ENCODE data around the gene HAUS1. TPM values are rescaled to one million over a fixed set of nuclear protein-coding genes. Genes with fewer than 3 reads are reported as not detected.

HAUS1 gene
- total RNA-seq, 1 donor from 2014 or later = 141 TPM

DNA sequence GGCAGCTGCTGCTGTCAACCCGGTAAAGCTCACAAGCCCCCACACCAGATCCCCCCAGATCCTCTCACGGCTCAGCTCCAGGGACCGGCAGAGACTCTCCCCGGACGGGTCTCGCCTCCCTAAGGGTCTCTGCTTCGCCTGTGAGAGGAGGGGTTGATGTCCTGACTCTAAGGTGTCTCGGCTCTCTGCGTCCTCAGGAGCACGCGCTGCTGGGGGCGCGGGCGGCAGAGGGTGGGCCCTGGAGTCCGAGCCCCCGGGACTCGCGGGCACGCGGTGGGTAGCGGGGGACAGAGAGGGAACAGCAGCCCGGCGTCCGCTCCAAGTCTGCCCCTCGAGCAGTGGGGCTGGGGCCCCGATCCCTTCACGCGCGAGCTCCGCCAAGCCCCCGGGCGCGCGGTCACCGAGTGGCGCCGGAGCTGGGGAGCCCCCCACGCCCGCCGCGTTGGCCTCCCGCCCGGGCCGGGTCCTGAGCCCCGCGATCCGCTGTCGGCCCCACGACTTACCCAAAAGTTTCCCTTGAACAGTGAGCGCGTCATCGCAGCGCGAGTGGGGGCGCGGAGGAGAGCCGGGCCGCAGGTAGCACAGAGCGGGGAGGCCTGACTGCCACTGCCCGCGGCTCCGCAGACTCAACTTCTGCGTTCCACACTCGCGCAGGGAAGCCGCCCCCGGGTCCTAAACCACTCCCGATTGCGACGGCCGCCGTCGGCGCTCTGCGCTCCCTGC is 32.4 kb upstream of the HAUS1 start, which contains the start of gene PSTPIP2:
PSTPIP2 (minus strand) TSS at position 608 of the 723 bp plus-strand sequence; CDS start at position 536, 72 bp downstream.
- no peaks in the 10 kb centered on the region for H3K4me1 ChIP-seq
- Mint-ChIP-seq H3K27me3 (ENCODE audit: insufficient read depth, low read depth) (peaks cover 2% of the 10 kb centered on the region), H3K4me3 (peak within 1 kb of the TSS; percentile 88), H3K4me1 (no peaks in the 10 kb centered on the region), H3K36me3 (no peaks in the 10 kb centered on the region), H3K27ac (no peak within 1 kb of the TSS), H3K9me3 (no peaks in the 10 kb centered on the region)
- peaks cover 36% of the 10 kb centered on the region for H3K27me3 ChIP-seq
- H3K79me2 ChIP-seq (ENCODE audit: low read depth) = no peaks in the 10 kb centered on the region
- peaks cover 14% of the 10 kb centered on the region for H4K20me1 ChIP-seq (ENCODE audit: low read depth)
- peak within 1 kb of the TSS; percentile 95 for H3K4me2 ChIP-seq
- TF ChIP-seq, protein P1, sequence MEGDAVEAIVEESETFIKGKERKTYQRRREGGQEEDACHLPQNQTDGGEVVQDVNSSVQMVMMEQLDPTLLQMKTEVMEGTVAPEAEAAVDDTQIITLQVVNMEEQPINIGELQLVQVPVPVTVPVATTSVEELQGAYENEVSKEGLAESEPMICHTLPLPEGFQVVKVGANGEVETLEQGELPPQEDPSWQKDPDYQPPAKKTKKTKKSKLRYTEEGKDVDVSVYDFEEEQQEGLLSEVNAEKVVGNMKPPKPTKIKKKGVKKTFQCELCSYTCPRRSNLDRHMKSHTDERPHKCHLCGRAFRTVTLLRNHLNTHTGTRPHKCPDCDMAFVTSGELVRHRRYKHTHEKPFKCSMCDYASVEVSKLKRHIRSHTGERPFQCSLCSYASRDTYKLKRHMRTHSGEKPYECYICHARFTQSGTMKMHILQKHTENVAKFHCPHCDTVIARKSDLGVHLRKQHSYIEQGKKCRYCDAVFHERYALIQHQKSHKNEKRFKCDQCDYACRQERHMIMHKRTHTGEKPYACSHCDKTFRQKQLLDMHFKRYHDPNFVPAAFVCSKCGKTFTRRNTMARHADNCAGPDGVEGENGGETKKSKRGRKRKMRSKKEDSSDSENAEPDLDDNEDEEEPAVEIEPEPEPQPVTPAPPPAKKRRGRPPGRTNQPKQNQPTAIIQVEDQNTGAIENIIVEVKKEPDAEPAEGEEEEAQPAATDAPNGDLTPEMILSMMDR (IDR thresholded peaks at IDR 0.05) = no peak
- TF ChIP-seq EZH2phosphoT487 (IDR thresholded peaks at IDR 0.05) (peak; percentile 57), EZH2 (IDR thresholded peaks at IDR 0.05) (peak; percentile 58)
- peaks cover 16% of the 10 kb centered on the region for H3F3A ChIP-seq (ENCODE audit: low read depth)
- peak within 1 kb of the TSS; percentile 21 for H3K9ac ChIP-seq
- peak within 1 kb of the TSS; percentile 92 for H2AFZ ChIP-seq (replicated peaks)
- H3K4me3 ChIP-seq = peak within 1 kb of the TSS; percentile 76
- no peaks in the 10 kb centered on the region for H3K36me3 ChIP-seq
- peak; percentile 72 for DNase-seq (ENCODE audit: low spot score)
- no peaks in the 10 kb centered on the region for H3K9me3 ChIP-seq (ENCODE audit: low read depth)
- no peak within 1 kb of the TSS for H3K27ac ChIP-seq

DNA sequence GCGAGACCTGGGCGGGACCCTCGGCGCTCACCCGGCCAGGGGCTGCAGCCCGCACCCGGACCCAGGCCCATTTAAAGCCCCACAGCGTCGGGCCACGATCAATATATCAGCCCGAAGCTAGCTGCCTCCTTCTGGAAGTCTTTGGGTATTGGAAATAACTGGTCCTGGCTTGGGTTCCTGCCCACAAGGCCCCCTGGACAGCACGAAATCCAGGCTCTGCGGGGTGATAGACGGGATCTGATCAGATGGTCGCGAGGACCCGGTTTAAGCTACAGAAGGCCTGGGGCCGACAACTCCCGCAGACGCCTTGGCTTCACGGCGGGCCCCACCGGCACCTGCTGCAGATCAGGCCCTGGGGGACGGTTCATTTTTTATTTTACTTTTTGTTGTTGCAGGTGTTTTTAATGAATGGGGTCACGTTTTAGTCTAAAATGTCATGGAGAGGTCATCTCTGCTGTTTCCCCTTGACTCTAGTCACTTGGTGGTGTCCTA is 31.8 kb upstream of the HAUS1 start:
- no peaks in the 10 kb centered on the region for H3K79me2 ChIP-seq (ENCODE audit: low read depth)
- H3K36me3 Mint-ChIP-seq = no peaks in the 10 kb centered on the region
- H3K4me2 ChIP-seq = peak overlapping the region; percentile 95
- H3K27me3 Mint-ChIP-seq (ENCODE audit: insufficient read depth, low read depth) = peaks cover 2% of the 10 kb centered on the region
- H2AFZ ChIP-seq (replicated peaks) = peak overlapping the region; percentile 92
- no peaks in the 10 kb centered on the region for H3K36me3 ChIP-seq
- no peak for DNase-seq (ENCODE audit: low spot score)
- TF ChIP-seq, protein P1 (IDR thresholded peaks at IDR 0.05) = no peak
- TF ChIP-seq EZH2 (IDR thresholded peaks at IDR 0.05) (no peak), EZH2phosphoT487 (IDR thresholded peaks at IDR 0.05) (no peak)
- peaks cover 16% of the 10 kb centered on the region for H3F3A ChIP-seq (ENCODE audit: low read depth)
- H3K27ac ChIP-seq = no peak overlapping the region
- H3K9me3 ChIP-seq (ENCODE audit: low read depth) = no peaks in the 10 kb centered on the region
- H3K4me3 ChIP-seq = peak overlapping the region; percentile 76
- no peak overlapping the region for H3K9ac ChIP-seq
- H3K4me3 Mint-ChIP-seq = peak overlapping the region; percentile 88
- H3K27ac Mint-ChIP-seq = no peak overlapping the region
- no peaks in the 10 kb centered on the region for H3K9me3 Mint-ChIP-seq
- no peaks in the 10 kb centered on the region for H3K4me1 Mint-ChIP-seq
- H4K20me1 ChIP-seq (ENCODE audit: low read depth) = peaks cover 14% of the 10 kb centered on the region
- H3K27me3 ChIP-seq = peaks cover 36% of the 10 kb centered on the region
- H3K4me1 ChIP-seq = no peaks in the 10 kb centered on the region

DNA sequence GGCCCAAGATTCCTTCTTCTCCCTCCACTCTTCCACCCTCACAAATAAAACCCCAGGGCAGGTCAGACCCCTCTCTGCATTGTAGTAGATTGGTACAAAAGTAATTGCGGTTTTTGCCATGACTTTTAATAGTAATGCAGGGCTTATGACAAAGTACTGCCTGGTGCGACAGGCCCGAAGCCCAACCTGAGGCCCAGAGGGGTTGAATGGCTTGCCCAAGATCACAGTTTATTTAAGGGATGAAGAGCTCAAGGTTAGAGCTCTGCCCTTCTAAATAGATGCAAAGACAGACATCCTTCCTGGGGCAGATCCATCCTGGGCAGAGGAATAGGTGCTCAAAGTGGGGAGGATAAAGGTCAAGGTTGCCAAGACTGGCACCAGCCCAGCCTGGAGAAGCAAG is 31.2 kb upstream of the HAUS1 start:
- H3K36me3 Mint-ChIP-seq = no peaks in the 10 kb centered on the region
- Histone ChIP-seq H4K20me1 (ENCODE audit: low read depth) (peaks cover 14% of the 10 kb centered on the region), H3K27me3 (peaks cover 36% of the 10 kb centered on the region), H3K9ac (no peak overlapping the region), H2AFZ (replicated peaks) (no peak overlapping the region), H3K9me3 (ENCODE audit: low read depth) (no peaks in the 10 kb centered on the region), H3K4me3 (no peak overlapping the region), H3K36me3 (no peaks in the 10 kb centered on the region), H3K79me2 (ENCODE audit: low read depth) (no peaks in the 10 kb centered on the region), H3K27ac (no peak overlapping the region), H3F3A (ENCODE audit: low read depth) (peaks cover 16% of the 10 kb centered on the region), H3K4me2 (no peak overlapping the region), H3K4me1 (no peaks in the 10 kb centered on the region)
- H3K9me3 Mint-ChIP-seq = no peaks in the 10 kb centered on the region
- no peaks in the 10 kb centered on the region for H3K4me1 Mint-ChIP-seq
- H3K27ac Mint-ChIP-seq = no peak overlapping the region
- peak overlapping the region; percentile 88 for H3K4me3 Mint-ChIP-seq
- H3K27me3 Mint-ChIP-seq (ENCODE audit: insufficient read depth, low read depth) = peaks cover 2% of the 10 kb centered on the region
- no peak for DNase-seq (ENCODE audit: low spot score)
- TF ChIP-seq EZH2 (IDR thresholded peaks at IDR 0.05) = no peak
- TF ChIP-seq EZH2phosphoT487 (IDR thresholded peaks at IDR 0.05) = no peak
- TF ChIP-seq, protein P1 (IDR thresholded peaks at IDR 0.05) = no peak
